ENCODE results near the gene RPLP1.

RPLP1 gene

DNA sequence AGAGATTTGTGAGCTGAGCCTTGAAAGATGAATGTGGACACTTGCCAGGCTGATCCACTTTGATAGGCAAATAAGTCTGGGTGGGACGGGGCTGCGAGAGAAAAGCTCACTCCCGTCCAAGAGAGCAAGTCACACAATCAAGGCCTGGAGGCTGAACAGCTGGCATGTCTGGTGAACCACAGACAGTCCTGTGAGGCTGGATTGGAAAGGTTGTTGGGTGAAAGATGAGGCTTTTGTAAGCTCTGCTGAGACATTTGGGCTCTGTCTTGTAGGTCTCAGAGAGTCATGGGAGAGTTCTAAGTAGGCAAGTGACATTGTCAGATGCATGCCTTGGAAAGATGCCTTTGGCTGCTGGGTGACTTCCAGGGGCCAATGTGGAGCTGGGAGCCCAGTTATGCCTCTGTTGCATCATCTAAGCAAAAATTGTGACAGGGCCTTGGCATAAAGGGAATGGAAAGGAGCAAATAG, 38.5 kb downstream of the RPLP1 start:
- no peak overlapping the region for H3K4me3 ChIP-seq (ENCODE audit: low read depth, low read length)
- no peak for DNase-seq (ENCODE audit: low read depth)

DNA sequence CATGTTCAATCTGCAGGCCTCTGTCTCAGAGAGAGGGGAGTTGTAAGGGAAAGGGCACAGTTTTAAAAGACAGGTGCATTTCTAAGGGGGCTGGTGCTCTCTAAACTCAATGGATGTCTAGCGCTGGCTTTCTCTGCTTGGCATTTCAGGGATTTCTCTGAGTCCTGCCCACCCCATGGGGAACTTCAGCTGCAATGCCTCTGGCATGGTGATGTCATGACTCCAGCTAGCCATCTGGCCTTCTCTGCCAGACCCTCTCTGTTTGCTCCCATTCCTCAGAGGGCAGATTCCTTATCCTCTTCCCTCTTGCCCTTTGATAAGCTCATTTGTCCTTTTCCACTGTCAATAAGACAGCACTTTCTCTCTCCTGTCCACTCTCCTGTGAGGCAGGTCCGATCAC, 40.8 kb downstream of the RPLP1 start:
- H3K4me3 ChIP-seq (ENCODE audit: low read depth, low read length): no peak overlapping the region
- TF ChIP-seq, protein P1, sequence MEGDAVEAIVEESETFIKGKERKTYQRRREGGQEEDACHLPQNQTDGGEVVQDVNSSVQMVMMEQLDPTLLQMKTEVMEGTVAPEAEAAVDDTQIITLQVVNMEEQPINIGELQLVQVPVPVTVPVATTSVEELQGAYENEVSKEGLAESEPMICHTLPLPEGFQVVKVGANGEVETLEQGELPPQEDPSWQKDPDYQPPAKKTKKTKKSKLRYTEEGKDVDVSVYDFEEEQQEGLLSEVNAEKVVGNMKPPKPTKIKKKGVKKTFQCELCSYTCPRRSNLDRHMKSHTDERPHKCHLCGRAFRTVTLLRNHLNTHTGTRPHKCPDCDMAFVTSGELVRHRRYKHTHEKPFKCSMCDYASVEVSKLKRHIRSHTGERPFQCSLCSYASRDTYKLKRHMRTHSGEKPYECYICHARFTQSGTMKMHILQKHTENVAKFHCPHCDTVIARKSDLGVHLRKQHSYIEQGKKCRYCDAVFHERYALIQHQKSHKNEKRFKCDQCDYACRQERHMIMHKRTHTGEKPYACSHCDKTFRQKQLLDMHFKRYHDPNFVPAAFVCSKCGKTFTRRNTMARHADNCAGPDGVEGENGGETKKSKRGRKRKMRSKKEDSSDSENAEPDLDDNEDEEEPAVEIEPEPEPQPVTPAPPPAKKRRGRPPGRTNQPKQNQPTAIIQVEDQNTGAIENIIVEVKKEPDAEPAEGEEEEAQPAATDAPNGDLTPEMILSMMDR (IDR thresholded peaks at IDR 0.05; ENCODE audit: control insufficient read depth, extremely low read depth, insufficient read depth): no peak
- no peak for DNase-seq (ENCODE audit: low read depth)

More for the DNA sequence above, 38.5 kb downstream of the RPLP1 start:
- TF ChIP-seq, protein P1 (IDR thresholded peaks at IDR 0.05; ENCODE audit: control insufficient read depth, extremely low read depth, insufficient read depth): no peak

DNA sequence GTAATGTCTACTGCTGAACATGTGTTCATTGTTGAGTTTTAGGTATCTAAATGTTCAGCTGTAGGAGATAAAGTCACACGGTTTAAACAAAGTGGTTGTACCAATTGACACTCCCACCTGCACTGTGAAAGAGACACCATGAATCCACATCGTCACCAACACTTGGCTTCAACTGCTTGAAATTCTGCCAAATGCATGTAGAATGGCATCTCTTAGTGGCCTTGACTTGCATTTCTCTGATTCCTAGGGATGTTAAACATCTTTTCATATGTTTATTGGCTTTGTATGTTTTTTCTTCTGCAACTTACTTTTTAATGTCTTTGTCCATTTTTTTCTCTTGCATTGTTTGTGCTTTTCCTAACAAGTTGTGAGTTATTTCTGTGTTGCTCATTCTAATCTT, 43.4 kb downstream of the RPLP1 start:
- H3K4me3 ChIP-seq (ENCODE audit: low read depth, low read length): no peak overlapping the region
- TF ChIP-seq, protein P1 (IDR thresholded peaks at IDR 0.05; ENCODE audit: control insufficient read depth, extremely low read depth, insufficient read depth): no peak
- no peak for DNase-seq (ENCODE audit: low read depth)

DNA sequence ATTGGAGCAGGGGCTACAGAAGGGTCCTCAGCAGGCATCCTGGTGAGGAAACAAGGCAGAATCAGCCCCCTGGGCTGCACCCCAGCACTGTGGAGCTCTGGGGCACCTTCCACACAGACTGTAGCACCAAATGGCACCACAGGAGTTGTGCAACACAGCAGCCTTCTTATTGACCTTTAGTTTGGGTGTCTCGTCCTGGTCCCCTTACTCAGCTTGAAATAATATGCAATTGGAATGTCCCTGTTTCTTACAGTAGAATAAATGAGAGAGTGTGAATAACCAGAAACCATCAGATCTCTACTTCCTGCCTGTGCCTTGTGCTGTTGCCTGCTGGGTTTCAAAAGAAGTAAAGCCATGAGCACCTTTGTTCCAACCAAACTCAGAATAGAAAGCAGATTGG, 44.5 kb downstream of the RPLP1 start:
- TF ChIP-seq, protein P1 (IDR thresholded peaks at IDR 0.05; ENCODE audit: control insufficient read depth, extremely low read depth, insufficient read depth): no peak
- DNase-seq (ENCODE audit: low read depth): no peak
- H3K4me3 ChIP-seq (ENCODE audit: low read depth, low read length): no peak overlapping the region

DNA sequence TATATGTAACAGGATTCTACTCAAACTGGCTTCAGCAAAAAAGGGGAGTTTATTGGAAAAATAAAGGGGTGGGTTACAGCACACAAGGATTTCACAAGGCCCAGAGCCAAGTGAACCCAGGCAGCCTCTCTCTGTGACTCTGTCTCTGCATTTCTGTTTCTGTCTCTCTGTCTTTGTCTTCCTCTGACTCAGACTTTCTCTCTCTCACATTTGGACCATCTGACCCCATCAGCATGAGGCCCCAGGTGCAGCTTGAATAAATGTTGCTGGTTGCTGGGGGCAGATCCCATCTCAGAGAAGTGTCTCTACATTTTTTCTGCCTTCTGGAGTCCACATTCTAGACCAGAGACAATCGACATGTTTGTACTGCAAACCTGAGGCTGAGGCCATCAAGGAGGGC, 45.0 kb downstream of the RPLP1 start:
- DNase-seq (ENCODE audit: low read depth): no peak
- TF ChIP-seq, protein P1 (IDR thresholded peaks at IDR 0.05; ENCODE audit: control insufficient read depth, extremely low read depth, insufficient read depth): no peak
- no peak overlapping the region for H3K4me3 ChIP-seq (ENCODE audit: low read depth, low read length)

DNA sequence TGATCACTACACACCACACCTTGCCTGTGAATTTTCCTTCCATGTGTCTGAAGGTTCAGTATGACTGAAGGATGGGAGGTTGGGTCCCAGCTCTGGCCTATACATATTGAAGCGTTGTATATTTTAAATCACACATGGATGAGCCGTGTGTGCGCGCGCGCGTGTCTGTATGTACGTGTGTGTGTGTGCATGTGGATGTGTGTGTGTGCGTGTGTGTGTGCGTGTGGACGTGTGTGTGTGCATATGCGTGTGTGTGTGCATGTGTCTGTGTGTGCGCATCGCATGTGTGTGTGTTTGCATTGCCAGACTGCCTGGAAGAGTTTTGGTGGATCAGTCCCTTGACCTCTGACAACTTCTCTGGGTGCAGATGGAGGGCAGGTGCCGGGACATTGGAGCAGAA, 45.7 kb downstream of the RPLP1 start:
- no peak overlapping the region for H3K4me3 ChIP-seq (ENCODE audit: low read depth, low read length)
- TF ChIP-seq, protein P1 (IDR thresholded peaks at IDR 0.05; ENCODE audit: control insufficient read depth, extremely low read depth, insufficient read depth): no peak
- DNase-seq (ENCODE audit: low read depth): no peak

DNA sequence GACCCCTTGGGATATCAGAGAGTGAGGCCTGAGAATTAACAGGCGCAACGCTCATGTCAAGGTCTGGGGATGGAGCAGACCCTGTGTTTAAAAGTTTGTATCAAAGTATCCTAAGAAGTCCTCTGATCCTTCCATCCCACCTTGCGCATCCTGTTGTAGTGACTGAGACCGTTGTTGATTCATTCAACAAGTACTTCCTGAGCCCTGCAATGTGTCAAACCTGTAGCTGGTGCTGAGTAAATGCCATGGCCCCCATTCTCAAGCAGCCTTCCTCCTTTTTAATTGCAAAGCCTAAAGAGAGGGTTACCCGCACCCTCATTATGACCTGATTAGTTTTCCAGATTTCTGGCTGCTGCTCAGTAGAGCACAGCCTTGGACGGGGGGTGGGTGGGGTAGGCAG, 46.4 kb downstream of the RPLP1 start:
- H3K4me3 ChIP-seq (ENCODE audit: low read depth, low read length): no peak overlapping the region
- no peak for DNase-seq (ENCODE audit: low read depth)
- TF ChIP-seq, protein P1 (IDR thresholded peaks at IDR 0.05; ENCODE audit: control insufficient read depth, extremely low read depth, insufficient read depth): no peak

All from LNCaP clone FGC (cell line).